ENCODE results near the gene GLUD2. TPM values are rescaled to one million over a fixed set of nuclear protein-coding genes. Genes with fewer than 3 reads are reported as not detected.
A peak's percentile ranks its signal among the peaks of the same experiment; 100 is the strongest.
"Not testable (repeated sequence)": the region's sequence is repeated elsewhere in the genome, so short reads cannot be mapped to it uniquely, and the experiment has no call there.

The GLUD2 gene
- total RNA-seq, result 1 to 10 TPM; 2.8 to 4.3 (median 4.0) TPM

DNA sequence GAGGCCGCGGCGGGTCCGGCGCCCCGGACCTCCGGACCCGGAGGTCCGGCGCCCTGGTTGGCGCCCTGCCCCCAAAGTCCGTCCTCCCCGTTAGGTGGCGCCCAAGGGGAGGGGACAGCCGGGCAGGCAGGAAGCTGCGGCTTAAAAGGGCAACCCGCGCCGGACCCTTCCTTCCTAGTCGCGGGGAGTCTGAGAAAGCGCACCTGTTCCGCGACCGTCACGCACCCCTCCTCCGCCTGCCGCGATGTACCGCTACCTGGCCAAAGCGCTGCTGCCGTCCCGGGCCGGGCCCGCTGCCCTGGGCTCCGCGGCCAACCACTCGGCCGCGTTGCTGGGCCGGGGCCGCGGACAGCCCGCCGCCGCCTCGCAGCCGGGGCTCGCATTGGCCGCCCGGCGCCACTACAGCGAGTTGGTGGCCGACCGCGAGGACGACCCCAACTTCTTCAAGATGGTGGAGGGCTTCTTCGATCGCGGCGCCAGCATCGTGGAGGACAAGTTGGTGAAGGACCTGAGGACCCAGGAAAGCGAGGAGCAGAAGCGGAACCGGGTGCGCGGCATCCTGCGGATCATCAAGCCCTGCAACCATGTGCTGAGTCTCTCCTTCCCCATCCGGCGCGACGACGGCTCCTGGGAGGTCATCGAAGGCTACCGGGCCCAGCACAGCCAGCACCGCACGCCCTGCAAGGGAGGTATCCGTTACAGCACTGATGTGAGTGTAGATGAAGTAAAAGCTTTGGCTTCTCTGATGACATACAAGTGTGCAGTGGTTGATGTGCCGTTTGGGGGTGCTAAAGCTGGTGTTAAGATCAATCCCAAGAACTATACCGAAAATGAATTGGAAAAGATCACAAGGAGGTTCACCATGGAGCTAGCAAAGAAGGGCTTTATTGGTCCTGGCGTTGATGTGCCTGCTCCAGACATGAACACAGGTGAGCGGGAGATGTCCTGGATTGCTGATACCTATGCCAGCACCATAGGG lies at the start of gene GLUD2:
TSS of gene GLUD2 (plus strand) at position 170 of the 979 bp plus-strand sequence. CDS start at position 245, 75 bp downstream.
- H3K27me3 ChIP-seq; H3K36me3 ChIP-seq; H3K4me1 ChIP-seq; H3K27ac ChIP-seq; H3K9me3 ChIP-seq; intact Hi-C loops (cut with DNase I; ENCODE audit: low total_unique reads): not testable (repeated sequence)
- H3K4me3 ChIP-seq, result peak within 1 kb of the TSS; percentile 34 to 67 (median 50)
- DNase-seq (ENCODE audit: low spot score in 2 of 2), result peak in 1 of 2 donors; percentile 49

DNA sequence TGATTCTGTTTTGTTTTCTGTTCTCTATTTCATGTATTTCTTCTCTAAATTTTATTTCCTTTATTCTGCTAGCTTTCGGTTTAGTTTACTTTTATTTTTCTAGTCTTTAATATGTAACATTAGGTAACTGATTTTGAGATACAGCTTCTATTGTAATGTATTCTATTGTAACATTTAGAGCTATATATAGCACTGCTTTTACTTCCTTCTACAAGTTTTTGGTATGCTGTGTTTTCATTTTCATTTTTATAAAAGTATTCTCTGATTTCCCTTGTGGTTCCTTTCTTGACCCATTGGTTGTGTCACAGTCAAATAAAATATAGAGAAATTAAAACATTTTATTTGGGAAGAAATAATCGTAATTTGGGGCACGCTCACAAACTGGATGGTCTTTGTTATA lies 48.0 kb upstream of the GLUD2 start:
- TF ChIP-seq POLR2A (IDR thresholded peaks at IDR 0.05), result no peak
- TF ChIP-seq, protein P1, sequence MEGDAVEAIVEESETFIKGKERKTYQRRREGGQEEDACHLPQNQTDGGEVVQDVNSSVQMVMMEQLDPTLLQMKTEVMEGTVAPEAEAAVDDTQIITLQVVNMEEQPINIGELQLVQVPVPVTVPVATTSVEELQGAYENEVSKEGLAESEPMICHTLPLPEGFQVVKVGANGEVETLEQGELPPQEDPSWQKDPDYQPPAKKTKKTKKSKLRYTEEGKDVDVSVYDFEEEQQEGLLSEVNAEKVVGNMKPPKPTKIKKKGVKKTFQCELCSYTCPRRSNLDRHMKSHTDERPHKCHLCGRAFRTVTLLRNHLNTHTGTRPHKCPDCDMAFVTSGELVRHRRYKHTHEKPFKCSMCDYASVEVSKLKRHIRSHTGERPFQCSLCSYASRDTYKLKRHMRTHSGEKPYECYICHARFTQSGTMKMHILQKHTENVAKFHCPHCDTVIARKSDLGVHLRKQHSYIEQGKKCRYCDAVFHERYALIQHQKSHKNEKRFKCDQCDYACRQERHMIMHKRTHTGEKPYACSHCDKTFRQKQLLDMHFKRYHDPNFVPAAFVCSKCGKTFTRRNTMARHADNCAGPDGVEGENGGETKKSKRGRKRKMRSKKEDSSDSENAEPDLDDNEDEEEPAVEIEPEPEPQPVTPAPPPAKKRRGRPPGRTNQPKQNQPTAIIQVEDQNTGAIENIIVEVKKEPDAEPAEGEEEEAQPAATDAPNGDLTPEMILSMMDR (IDR thresholded peaks at IDR 0.05), result no peak
- TF ChIP-seq POLR2AphosphoS5 (IDR thresholded peaks at IDR 0.05), result no peak
- Histone ChIP-seq H3K36me3 (no peaks in the 10 kb centered on the region), H3K27me3 (no peaks in the 10 kb centered on the region), H3K4me3 (no peak overlapping the region), H3K27ac (no peak overlapping the region), H3K9me3 (no peaks in the 10 kb centered on the region), H3K4me1 (no peaks in the 10 kb centered on the region)
- DNase-seq (ENCODE audit: low spot score in 2 of 2), result no peak
- intact Hi-C loops (cut with DNase I; ENCODE audit: low total_unique reads), result no loop called here

DNA sequence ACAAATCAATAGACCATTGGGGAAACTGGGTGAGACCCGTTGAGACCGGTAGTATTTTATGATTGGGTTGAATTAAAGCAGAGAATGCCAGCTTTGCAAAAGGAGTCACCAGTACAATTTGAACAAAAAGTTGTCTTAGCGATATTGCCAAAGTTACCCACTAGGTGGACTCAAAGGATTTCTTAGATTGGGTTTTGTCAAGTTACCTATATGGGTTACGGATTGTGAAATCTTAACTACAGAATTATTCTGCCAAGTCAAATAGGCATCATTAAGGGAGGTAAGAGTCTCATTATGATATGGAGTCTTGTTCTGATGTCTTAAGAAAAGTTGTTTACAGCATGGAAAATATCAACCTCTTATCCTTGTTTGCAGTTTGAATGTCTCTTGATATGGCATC lies 46.8 kb upstream of the GLUD2 start:
- H3K27ac ChIP-seq, result no peak overlapping the region
- no peak for DNase-seq (ENCODE audit: low spot score in 2 of 2)
- H3K4me1 ChIP-seq, result no peaks in the 10 kb centered on the region
- H3K36me3 ChIP-seq, result no peaks in the 10 kb centered on the region
- H3K27me3 ChIP-seq, result no peaks in the 10 kb centered on the region
- no peaks in the 10 kb centered on the region for H3K9me3 ChIP-seq
- no peak for TF ChIP-seq POLR2AphosphoS5 (IDR thresholded peaks at IDR 0.05)
- no peak for TF ChIP-seq POLR2A (IDR thresholded peaks at IDR 0.05)
- TF ChIP-seq, protein P1 (IDR thresholded peaks at IDR 0.05), result no peak
- no peak overlapping the region for H3K4me3 ChIP-seq
- intact Hi-C loops (cut with DNase I; ENCODE audit: low total_unique reads), result no loop called here

DNA sequence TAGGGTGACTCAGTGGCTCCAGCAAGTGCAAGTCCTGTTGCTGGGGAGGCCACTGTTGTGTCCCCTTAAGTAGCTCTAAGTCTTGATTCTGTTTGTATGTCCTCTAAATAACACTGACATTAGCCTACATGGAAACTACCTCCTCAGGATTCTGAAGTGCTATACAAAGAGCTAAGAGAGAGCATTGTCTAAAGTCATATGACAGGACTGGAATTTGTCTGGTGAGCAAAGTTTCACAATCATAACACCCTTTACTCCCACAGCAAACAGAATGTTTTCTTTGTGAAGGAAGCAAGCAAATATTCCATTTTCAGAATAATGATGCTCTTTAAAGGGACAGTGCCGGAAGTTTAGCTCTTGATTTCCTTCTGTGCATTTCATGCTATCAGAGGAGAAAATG lies 38.5 kb upstream of the GLUD2 start:
- peaks cover 0 to 4% of the 10 kb centered on the region in 2 donors for H3K9me3 ChIP-seq
- no peaks in the 10 kb centered on the region for H3K27me3 ChIP-seq
- H3K36me3 ChIP-seq, result no peaks in the 10 kb centered on the region
- DNase-seq (ENCODE audit: low spot score in 2 of 2), result no peak
- intact Hi-C loops (cut with DNase I; ENCODE audit: low total_unique reads), result no loop called here
- TF ChIP-seq POLR2AphosphoS5 (IDR thresholded peaks at IDR 0.05) (no peak), POLR2A (IDR thresholded peaks at IDR 0.05) (no peak)
- TF ChIP-seq, protein P1 (IDR thresholded peaks at IDR 0.05), result no peak
- H3K27ac ChIP-seq, result peak overlapping the region in 1 of 2 donors; percentile 55
- no peaks in the 10 kb centered on the region for H3K4me1 ChIP-seq
- H3K4me3 ChIP-seq, result no peak overlapping the region

DNA sequence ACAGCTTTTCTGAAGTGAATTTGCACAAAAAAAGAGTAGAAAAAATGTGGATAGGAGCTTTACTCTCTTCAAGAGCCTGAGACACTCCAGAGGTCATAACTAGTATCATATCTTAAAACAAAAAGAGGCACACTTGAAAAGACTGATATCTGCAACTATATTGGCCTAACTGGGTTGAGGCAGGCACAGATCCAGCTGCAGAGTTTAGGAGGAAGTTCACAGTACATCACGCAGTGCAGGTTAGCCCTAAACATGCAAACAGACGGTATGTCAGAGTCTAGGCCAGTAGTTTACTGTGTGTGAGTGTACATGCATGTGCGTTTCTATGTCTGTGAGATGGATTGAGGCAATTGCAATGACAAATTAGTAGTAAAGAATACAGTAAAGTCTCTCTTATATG lies 37.6 kb upstream of the GLUD2 start:
- no peaks in the 10 kb centered on the region for H3K36me3 ChIP-seq
- DNase-seq (ENCODE audit: low spot score in 2 of 2), result no peak
- no peak overlapping the region for H3K4me3 ChIP-seq
- H3K4me1 ChIP-seq, result no peaks in the 10 kb centered on the region
- intact Hi-C loops (cut with DNase I; ENCODE audit: low total_unique reads), result no loop called here
- no peak overlapping the region for H3K27ac ChIP-seq
- peaks cover 2 to 8% of the 10 kb centered on the region in 2 donors for H3K9me3 ChIP-seq
- peaks cover 0 to 2% of the 10 kb centered on the region in 2 donors for H3K27me3 ChIP-seq
- TF ChIP-seq POLR2A (IDR thresholded peaks at IDR 0.05) (no peak), POLR2AphosphoS5 (IDR thresholded peaks at IDR 0.05) (no peak)
- TF ChIP-seq, protein P1 (IDR thresholded peaks at IDR 0.05), result no peak

Measured in breast epithelium (tissue), 4 donors.